ENCODE data around the gene HTT.

The HTT gene

DNA sequence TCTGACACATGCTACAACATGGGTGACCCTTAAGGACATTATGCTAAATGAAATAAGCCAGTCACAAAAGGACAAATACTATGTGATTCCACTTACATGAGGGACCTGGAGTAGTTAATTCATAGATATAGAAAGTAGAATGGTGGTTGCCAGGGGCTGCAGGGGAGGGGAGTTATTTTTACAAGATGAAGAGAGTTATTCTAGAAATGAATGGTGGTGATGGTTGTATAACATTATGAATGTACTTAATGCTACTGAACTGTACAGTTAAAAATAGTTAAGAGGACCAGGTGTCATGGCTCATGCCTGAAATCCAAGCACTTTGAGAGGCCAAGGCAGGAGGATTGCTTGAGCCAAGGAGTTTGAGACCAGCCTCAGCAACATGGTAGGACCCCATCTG lies 115.0 kb downstream of the HTT start:
- no peak overlapping the region for H3K27ac ChIP-seq (ENCODE audit: low read depth, low read length)
- no peaks in the 10 kb centered on the region for H3K9me2 ChIP-seq (replicated peaks; ENCODE audit: control insufficient read depth, low read length)
- no peak overlapping the region for H3K4me3 ChIP-seq (ENCODE audit: low read length)
- no peak overlapping the region for H3K4me2 ChIP-seq (ENCODE audit: low read length)
- peaks cover 12% of the 10 kb centered on the region for H3K4me1 ChIP-seq (ENCODE audit: control insufficient read depth, low read length)
- H3K9me3 ChIP-seq (ENCODE audit: control insufficient read depth, insufficient read depth, low read length) = no peaks in the 10 kb centered on the region
- H3K27me3 ChIP-seq (ENCODE audit: control insufficient read depth, low read length) = no peaks in the 10 kb centered on the region
- H3F3A ChIP-seq (ENCODE audit: control insufficient read depth, insufficient read depth) = no peaks in the 10 kb centered on the region
- peaks cover 77% of the 10 kb centered on the region for H3K36me3 ChIP-seq (ENCODE audit: control insufficient read depth, low read length)
- TF ChIP-seq, protein P1, sequence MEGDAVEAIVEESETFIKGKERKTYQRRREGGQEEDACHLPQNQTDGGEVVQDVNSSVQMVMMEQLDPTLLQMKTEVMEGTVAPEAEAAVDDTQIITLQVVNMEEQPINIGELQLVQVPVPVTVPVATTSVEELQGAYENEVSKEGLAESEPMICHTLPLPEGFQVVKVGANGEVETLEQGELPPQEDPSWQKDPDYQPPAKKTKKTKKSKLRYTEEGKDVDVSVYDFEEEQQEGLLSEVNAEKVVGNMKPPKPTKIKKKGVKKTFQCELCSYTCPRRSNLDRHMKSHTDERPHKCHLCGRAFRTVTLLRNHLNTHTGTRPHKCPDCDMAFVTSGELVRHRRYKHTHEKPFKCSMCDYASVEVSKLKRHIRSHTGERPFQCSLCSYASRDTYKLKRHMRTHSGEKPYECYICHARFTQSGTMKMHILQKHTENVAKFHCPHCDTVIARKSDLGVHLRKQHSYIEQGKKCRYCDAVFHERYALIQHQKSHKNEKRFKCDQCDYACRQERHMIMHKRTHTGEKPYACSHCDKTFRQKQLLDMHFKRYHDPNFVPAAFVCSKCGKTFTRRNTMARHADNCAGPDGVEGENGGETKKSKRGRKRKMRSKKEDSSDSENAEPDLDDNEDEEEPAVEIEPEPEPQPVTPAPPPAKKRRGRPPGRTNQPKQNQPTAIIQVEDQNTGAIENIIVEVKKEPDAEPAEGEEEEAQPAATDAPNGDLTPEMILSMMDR (IDR thresholded peaks at IDR 0.05; ENCODE audit: low read depth, low read length, poor library complexity, severe bottlenecking) = no peak
- no peak for TF ChIP-seq EZH2phosphoT487 (IDR thresholded peaks at IDR 0.05; ENCODE audit: borderline replicate concordance, low read length)
- no peaks in the 10 kb centered on the region for H3K79me2 ChIP-seq (ENCODE audit: control insufficient read depth, low read length)
- H4K20me1 ChIP-seq (ENCODE audit: control insufficient read depth, insufficient read depth, low read depth, low read length) = 0 out of 2 replicates have a peak, but pooled peaks cover 3% of the 10 kb centered on the region

GRCh38 chr4:3190549-3190948 lies 116.1 kb downstream of the HTT start:
- no peaks in the 10 kb centered on the region for H3F3A ChIP-seq (ENCODE audit: control insufficient read depth, insufficient read depth)
- H3K9me2 ChIP-seq (replicated peaks; ENCODE audit: control insufficient read depth, low read length) = no peaks in the 10 kb centered on the region
- no peak overlapping the region for H3K4me3 ChIP-seq (ENCODE audit: low read length)
- no peaks in the 10 kb centered on the region for H3K27me3 ChIP-seq (ENCODE audit: control insufficient read depth, low read length)
- no peaks in the 10 kb centered on the region for H3K79me2 ChIP-seq (ENCODE audit: control insufficient read depth, low read length)
- peaks cover 1% of the 10 kb centered on the region for H3K4me1 ChIP-seq (ENCODE audit: control insufficient read depth, low read length)
- TF ChIP-seq, protein P1 (IDR thresholded peaks at IDR 0.05; ENCODE audit: low read depth, low read length, poor library complexity, severe bottlenecking) = no peak
- no peak for TF ChIP-seq EZH2phosphoT487 (IDR thresholded peaks at IDR 0.05; ENCODE audit: borderline replicate concordance, low read length)
- no peak overlapping the region for H3K4me2 ChIP-seq (ENCODE audit: low read length)
- peaks cover 77% of the 10 kb centered on the region for H3K36me3 ChIP-seq (ENCODE audit: control insufficient read depth, low read length)
- no peaks in the 10 kb centered on the region for H3K9me3 ChIP-seq (ENCODE audit: control insufficient read depth, insufficient read depth, low read length)
- no peak overlapping the region for H3K27ac ChIP-seq (ENCODE audit: low read depth, low read length)
- H4K20me1 ChIP-seq (ENCODE audit: control insufficient read depth, insufficient read depth, low read depth, low read length) = 0 out of 2 replicates have a peak, but pooled peaks cover 3% of the 10 kb centered on the region

GRCh38 chr4:3192188-3192587 lies 117.7 kb downstream of the HTT start:
- no peak overlapping the region for H3K4me3 ChIP-seq (ENCODE audit: low read length)
- no peak overlapping the region for H3K27ac ChIP-seq (ENCODE audit: low read depth, low read length)
- peaks cover 83% of the 10 kb centered on the region for H3K36me3 ChIP-seq (ENCODE audit: control insufficient read depth, low read length)
- H3K9me3 ChIP-seq (ENCODE audit: control insufficient read depth, insufficient read depth, low read length) = no peaks in the 10 kb centered on the region
- no peaks in the 10 kb centered on the region for H3K9me2 ChIP-seq (replicated peaks; ENCODE audit: control insufficient read depth, low read length)
- no peak overlapping the region for H3K4me2 ChIP-seq (ENCODE audit: low read length)
- no peaks in the 10 kb centered on the region for H3K27me3 ChIP-seq (ENCODE audit: control insufficient read depth, low read length)
- TF ChIP-seq, protein P1 (IDR thresholded peaks at IDR 0.05; ENCODE audit: low read depth, low read length, poor library complexity, severe bottlenecking) = no peak
- no peak for TF ChIP-seq EZH2phosphoT487 (IDR thresholded peaks at IDR 0.05; ENCODE audit: borderline replicate concordance, low read length)
- no peaks in the 10 kb centered on the region for H3K79me2 ChIP-seq (ENCODE audit: control insufficient read depth, low read length)
- no peaks in the 10 kb centered on the region for H3F3A ChIP-seq (ENCODE audit: control insufficient read depth, insufficient read depth)
- 0 out of 2 replicates have a peak, but pooled peaks cover 3% of the 10 kb centered on the region for H4K20me1 ChIP-seq (ENCODE audit: control insufficient read depth, insufficient read depth, low read depth, low read length)
- no peaks in the 10 kb centered on the region for H3K4me1 ChIP-seq (ENCODE audit: control insufficient read depth, low read length)
